SH-SY5Y (cell line): ENCODE results near the gene COMMD10.

Source experiments
- GATA2 ChIP-seq: IDR thresholded peaks from 2 replicates; pipeline ENCODE4 v1.6.1; 2011; ENCODE audit warnings: mild to moderate bottlenecking, low read depth, low read length
- GATA3 ChIP-seq: IDR thresholded peaks from 2 replicates; pipeline ENCODE4 v1.6.1; 2011; ENCODE audit warnings: low read depth, mild to moderate bottlenecking, low read length, moderate library complexity

DNA sequence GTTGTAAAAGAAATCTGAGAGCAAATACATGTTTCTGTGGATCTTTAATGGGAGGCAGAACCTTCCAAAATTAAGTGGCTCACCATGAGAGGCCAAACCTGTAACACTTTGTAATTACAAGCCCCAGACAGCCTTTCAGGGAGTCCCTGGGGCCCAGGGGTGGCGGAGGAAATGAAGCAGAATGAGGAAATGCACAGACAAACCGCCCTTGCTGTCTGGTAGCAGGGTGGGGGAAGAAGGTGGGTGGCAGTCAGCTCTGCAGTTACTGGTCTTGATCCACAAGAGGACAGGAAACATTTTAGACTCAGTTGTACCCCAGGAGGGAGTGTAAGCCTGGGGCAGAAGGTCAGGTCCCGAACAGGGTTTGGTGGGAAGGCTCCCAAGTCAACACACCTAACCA lies 46.0 kb upstream of the COMMD10 start:
- TF ChIP-seq GATA2 (no peak), GATA3 (no peak)
